OCI-M2 (cell line): ENCODE measurements around the gene ADGRF1.

ENCODE experiments used
- DNase-seq: peaks from one replicate; lab custom pipeline; 2025; ENCODE audit not compliant: unreplicated experiment; lab: John Stamatoyannopoulos, UW

Gene ADGRF1

DNA sequence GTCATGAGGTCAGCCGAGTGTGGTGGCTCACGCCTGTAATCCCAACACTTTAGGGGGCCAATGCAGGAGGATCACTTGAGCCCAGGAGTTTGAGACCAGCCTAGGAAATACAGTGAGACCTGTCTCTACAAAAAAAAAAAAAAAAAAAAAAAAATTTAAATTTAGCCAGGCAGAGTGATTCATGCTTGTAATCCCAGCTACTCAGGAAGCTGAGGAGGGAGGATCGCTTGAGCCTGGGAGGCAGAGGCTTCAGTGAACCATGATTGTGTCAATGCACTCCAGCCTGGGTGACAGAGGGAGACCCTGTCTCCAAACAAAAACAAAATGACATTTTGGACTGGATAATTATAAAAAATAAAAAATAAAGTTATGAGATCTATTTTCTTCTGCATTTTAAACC is 56.2 kb downstream of the ADGRF1 start:
- no peak for DNase-seq

DNA sequence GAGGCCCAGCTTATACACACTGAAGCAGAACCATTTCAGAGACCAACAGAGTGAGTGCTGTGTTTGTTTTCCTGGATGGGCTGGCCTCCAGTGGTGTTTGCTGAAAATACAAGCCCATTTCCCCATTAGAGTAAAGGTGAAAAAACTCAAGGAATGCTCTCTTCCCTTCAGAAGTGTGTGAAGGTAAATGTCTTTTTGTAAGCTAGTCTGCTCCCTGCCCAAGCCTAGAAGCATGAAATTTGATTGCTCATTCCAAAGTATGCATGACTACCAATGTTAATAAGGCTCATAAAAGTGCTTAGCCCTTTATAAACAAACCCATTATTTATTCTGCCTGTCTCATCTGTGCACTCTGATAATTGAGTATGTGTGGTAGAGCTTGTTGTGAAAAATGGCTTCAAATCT is 59.1 kb downstream of the ADGRF1 start:
- DNase-seq: no peak

DNA sequence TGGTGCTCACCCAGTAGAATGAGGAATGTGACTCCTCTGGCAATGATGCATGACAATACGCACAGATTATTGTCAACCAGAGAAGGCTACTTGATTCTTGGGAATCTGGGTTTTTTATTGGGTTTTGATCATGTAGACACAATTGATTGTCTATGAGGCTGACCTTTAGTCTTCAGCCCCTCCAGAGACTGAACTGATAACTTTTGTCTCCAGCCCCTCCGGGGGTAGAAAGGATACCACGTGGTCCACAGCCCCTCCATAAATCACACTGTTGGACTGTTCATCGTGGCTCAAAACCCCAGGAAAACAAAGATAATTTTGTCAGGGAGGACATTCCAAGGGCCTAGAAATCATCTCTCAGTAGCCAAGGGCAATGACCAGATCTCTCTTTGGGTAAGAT is 62.9 kb downstream of the ADGRF1 start:
- no peak for DNase-seq

DNA sequence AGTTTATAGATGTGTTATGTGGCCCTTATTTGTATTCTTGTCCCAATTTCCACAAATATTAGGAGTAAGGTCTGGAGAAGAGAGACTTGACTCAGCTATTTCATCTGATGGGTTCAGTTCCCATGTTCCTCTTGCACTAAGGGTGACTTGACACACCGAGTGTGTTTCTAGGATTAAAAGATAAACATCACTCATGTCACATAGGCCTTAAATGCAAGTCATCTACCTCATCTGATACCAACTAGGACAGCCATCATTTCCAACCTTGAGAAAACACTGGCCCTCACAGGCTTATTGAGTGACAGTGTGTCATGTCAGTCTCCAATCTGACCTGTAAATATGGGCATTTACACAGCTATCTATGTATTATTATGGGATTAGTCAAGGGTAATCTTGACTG is 67.3 kb downstream of the ADGRF1 start:
- DNase-seq: no peak

GRCh38 chr6:46973029-46973428 is 69.1 kb downstream of the ADGRF1 start:
- no peak for DNase-seq

DNA sequence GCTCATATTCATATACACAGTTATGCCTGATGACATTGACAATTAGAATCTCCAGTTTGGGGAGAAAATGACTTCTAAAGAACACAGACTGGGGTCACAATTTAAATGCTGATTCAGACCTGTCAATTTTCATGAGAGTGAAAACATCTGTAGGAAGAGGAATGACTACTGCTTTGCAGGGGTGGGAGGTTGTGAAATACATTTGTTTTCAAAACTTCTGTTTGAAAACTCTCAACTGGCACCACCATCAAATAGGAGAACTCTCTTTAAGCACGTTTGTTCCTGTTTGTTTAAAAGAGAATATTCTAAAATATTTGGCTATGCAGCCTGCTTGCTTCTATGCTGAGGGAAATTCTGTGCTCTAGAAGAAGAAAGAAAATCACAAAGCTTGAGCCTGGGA is 69.6 kb downstream of the ADGRF1 start:
- no peak for DNase-seq

DNA sequence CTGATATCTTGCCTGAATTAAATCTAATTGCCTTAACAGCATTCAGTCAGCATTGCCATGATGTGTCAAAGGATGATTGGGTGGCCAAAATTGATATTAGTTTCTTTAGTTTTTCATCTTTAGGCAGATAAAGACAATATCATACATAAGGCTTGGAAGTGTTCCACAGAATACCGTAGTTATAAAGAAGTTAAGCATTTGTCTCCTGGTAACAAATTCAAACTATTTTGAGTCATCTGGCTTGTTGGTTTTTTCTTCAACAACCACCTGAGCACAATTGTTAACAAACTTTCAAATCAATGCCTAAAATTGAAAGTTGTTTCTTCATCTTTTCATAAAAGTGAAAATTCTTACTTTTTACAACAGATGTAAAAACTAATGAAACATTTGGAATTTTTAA is 72.9 kb downstream of the ADGRF1 start:
- DNase-seq: no peak

- no peak for DNase-seq
These were observed 74.2 kb downstream of the ADGRF1 start for GRCh38 chr6:46967826-46968349.

DNA sequence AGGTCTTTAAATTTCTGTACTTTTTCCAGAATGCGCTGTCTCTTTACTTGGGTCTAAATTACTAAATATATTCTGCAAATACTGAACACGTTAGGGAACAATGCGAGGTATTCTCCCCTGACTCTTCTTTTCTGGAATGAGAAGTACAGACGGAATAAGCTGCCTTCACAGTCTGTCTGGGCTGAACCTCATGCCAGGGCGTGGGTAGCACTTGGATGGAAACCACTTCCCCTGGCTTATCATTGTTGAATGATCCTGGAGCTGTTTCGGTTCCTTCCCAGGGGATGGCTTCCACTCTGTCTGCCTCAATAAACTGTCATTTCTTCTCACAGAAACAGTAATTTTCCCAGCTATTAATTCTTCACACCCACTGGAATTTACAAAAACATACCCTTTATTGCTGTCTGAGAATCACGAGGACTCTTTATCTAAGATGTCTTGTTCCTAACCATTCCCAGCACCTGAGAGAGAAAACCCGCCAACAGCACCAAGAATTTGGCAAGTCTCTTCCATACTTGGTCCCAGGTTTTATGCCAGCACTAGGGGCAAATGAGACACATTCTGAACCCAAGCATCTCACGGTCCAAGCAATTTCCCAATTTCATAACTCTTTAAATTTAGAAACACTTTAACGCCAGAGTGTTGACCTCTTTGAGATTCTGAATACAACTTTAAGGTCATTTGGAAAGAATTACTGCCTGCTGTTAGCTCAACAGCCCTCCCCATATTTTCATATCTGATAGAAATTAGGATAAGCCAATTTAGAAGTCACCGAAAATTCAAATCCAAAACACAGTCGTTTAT is 77.2 kb downstream of the ADGRF1 start:
- no peak for DNase-seq

DNA sequence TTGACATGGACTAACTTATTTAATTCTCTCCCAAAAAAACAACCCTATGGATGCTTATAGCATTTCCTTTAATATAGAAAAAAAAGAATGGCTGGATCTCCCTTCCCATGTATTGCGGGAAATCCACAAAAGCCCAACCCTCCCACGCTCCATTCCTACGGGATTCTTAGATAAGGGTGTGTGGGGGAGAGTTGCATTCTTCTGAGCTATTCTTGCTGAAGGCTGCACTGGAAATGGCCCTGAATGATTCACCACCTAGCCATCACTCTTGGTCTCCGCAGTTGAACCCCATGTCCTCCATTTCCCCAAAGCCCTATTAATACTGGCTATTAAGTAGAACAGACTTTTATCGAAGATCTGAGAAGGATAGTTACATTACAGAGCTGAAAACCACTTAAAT is 78.5 kb downstream of the ADGRF1 start:
- no peak for DNase-seq

DNA sequence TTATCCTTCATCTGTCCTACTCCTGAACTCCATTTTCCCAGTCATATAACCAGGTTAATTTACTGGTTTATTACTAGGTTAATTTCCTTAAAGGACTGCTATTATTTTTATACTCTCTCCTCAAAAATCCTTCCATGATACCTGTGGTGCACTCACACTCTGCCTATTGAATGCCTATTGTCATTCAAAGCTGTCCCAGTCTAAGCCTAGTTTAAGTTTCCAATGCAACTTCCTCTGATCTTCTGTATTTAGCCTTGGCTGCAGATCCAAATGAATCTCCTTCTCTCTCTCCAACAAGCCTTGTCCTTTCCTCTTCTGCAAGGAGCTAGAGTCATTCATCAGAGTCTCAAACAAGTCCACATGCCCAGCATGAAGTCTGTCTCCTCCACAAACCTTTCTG is 79.1 kb downstream of the ADGRF1 start:
- no peak for DNase-seq

GRCh38 chr6:46961711-46962110 is 80.4 kb downstream of the ADGRF1 start:
- no peak for DNase-seq

- DNase-seq: no peak
These were observed 80.9 kb downstream of the ADGRF1 start for GRCh38 chr6:46961232-46961631.

DNA sequence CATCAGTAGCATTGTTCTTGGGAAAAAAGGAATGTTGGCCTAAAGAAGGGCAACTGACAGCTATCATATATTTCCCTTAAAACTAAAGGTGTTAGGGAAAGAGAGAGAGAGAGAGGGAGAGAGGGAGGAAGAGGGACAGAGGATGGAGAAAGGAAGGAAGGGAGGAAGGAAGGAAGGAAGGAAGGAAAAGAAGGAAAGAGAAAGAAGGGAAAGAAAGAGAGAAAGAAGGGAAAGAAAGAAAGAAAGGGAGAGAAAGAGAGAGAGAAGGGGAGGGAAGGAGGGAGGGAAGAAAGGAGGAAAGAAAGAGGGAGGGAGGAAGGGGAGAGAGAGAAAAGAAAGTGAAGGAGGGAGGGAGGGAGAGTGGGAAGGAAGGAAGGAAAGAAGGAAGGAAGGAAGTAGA is 82.7 kb downstream of the ADGRF1 start:
- no peak for DNase-seq

- DNase-seq: no peak
These were observed 85.7 kb downstream of the ADGRF1 start for GRCh38 chr6:46956409-46956808.

- no peak for DNase-seq
These were observed 87.2 kb downstream of the ADGRF1 start for GRCh38 chr6:46954837-46955451.

DNA sequence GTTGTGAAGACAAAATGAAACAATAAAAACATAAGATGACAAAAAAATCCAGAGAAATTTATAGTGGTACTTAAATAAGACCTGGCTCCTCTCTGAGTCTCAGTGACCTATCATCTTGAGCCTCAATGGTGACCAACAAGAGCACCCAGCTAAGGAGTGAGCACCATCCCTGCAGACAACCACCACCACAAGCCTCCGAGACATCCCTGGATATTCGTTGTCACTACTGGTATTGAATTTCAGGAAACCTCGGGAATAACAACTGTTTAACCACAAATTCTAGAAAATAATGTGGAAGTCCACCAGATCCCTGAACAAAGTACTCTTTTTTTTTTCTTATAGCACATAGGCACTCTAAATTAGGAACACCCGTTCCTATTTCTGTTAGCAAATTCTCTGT is 88.2 kb downstream of the ADGRF1 start:
- no peak for DNase-seq

DNA sequence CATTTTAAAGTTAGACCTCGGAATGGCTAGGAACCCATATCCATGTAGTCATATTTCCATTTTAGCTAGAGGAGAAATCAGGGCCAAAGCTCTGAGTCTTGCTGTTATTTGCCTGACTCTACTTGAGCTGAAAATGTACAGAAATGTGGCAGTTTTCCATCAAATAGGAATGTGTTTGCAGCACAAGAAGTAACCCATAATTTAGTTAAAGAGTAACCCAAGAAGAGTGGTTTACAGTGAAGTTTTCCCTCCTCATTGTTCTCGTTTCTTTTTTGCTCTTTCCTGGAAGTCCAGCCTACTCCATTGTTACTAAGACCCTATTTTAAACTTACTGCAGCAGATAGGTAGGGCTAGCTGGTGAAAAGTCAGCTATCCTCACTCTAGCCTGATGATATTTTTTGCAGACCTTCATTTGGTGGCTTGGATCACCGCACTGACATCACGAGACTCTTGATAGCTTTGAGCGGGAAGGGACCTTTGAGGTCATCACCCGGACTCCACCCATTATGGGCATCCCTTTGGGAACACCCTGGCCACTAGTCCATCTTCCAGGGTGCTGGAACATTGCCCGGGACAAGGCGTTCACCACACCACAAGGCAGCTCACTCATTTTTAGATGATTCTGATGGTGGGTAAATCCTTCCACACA is 92.4 kb downstream of the ADGRF1 start:
- DNase-seq: no peak

GRCh38 chr6:46948699-46949098 is 93.4 kb downstream of the ADGRF1 start:
- no peak for DNase-seq
